Astrocyte of the spinal cord (primary cell): ENCODE data around the gene GRM2.

Source experiments
- DNase-seq: peaks from one replicate; pipeline ENCODE4 v3.0.0; 2011; ENCODE audit warnings: low read depth, low spot score
- H3K4me3 ChIP-seq: 2 replicates; pipeline ENCODE4 v1.5.1; 2011; ENCODE audit warnings: low read depth, mild to moderate bottlenecking, low read length, moderate library complexity
- in situ Hi-C: cut with HindIII; loops from 2 replicates; pipeline ENCODE4 v1.10.0; 2017; ENCODE audit warnings: low sequenced_read_pairs
- TF ChIP-seq, protein P1 (sequence below): IDR thresholded peaks from 2 replicates; pipeline ENCODE4 v1.5.1; 2012; ENCODE audit warnings: low read depth, mild to moderate bottlenecking, low read length, inconsistent platforms

GRM2 gene

DNA sequence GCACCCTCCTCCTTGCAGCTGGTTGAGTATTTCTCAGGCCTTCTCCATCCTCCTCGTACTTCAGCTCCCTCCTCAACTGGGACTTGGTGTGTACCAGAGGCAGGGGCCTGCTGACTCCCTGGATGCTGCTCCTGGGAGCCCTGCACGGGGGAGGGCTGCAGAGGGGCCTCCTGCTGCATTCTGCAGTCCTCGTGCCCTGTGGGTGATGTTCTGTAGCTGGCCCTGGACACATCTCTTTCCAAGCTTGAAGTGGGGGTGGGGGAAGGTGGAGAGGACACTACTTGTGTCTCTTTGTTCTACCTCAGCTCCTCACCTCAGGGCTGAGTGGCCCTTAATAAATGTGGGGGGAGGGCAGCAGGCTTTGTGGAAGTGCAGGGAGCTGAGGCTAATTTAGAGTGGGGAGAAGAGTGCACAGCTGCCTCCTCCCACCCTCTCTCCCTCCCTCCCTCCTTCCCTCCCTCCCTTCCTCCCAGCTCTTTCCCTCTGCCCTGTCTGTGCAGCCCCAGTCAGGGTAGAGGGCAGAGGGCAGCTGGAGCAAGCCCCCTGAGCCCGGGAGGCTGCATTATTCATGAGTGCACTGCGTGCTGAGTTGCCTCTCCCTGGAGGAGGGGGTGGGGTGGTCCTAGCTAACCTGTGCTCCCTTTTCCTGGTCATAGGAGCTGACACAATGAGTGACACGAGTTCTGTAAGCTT, 3.7 kb upstream of the GRM2 start:
- TF ChIP-seq, protein P1, sequence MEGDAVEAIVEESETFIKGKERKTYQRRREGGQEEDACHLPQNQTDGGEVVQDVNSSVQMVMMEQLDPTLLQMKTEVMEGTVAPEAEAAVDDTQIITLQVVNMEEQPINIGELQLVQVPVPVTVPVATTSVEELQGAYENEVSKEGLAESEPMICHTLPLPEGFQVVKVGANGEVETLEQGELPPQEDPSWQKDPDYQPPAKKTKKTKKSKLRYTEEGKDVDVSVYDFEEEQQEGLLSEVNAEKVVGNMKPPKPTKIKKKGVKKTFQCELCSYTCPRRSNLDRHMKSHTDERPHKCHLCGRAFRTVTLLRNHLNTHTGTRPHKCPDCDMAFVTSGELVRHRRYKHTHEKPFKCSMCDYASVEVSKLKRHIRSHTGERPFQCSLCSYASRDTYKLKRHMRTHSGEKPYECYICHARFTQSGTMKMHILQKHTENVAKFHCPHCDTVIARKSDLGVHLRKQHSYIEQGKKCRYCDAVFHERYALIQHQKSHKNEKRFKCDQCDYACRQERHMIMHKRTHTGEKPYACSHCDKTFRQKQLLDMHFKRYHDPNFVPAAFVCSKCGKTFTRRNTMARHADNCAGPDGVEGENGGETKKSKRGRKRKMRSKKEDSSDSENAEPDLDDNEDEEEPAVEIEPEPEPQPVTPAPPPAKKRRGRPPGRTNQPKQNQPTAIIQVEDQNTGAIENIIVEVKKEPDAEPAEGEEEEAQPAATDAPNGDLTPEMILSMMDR = no peak
- H3K4me3 ChIP-seq = no peak overlapping the region
- DNase-seq = no peak
- in situ Hi-C loops = no loop called here

DNA sequence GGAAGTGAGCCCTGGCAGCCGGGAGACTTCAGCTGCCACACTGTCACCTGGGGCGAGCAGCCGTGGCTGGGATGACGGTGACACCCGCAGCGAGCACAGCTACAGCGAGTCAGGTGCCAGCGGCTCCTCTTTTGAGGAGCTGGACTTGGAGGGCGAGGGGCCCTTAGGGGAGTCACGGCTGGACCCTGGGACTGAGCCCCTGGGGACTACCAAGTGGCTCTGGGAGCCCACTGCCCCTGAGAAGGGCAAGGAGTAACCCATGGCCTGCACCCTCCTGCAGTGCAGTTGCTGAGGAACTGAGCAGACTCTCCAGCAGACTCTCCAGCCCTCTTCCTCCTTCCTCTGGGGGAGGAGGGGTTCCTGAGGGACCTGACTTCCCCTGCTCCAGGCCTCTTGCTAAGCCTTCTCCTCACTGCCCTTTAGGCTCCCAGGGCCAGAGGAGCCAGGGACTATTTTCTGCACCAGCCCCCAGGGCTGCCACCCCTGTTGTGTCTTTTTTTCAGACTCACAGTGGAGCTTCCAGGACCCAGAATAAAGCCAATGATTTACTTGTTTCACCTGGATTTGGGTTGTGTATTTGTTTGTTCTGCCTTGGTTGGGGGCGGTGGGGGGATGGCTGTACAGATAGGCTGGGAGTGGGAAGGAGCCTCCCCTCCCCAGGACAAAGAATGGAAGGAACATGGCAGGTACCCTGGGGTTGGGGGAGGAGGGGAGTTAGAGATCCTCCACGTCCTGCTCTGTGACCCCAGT, 2.9 kb upstream of the GRM2 start:
- in situ Hi-C loops = no loop called here
- no peak overlapping the region for H3K4me3 ChIP-seq
- TF ChIP-seq, protein P1 = no peak
- DNase-seq = no peak

DNA sequence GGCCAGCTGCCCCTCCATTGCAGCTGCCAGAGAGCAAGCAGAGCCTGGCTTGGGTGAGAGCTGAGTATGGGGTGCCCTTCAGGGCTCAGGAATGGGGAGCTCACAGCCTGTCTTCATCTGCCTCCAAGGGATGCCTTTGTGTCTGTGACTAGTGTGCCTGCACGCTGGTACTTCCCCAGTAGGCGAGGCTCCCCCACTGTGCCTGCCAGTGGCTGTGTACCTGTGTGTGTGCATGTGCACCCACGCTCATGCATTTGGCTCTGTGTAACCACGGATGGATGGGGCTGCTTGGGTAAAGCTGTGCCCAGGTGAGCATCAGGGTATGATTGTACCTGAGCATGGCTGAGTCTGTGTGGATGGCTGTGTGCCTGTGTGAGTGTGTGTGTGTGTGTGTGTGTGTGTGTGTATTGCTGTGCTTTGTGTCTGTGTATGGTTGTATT, 2.3 kb upstream of the GRM2 start:
- no peak for DNase-seq
- no peak overlapping the region for H3K4me3 ChIP-seq
- TF ChIP-seq, protein P1 = no peak
- in situ Hi-C loops = no loop called here

DNA sequence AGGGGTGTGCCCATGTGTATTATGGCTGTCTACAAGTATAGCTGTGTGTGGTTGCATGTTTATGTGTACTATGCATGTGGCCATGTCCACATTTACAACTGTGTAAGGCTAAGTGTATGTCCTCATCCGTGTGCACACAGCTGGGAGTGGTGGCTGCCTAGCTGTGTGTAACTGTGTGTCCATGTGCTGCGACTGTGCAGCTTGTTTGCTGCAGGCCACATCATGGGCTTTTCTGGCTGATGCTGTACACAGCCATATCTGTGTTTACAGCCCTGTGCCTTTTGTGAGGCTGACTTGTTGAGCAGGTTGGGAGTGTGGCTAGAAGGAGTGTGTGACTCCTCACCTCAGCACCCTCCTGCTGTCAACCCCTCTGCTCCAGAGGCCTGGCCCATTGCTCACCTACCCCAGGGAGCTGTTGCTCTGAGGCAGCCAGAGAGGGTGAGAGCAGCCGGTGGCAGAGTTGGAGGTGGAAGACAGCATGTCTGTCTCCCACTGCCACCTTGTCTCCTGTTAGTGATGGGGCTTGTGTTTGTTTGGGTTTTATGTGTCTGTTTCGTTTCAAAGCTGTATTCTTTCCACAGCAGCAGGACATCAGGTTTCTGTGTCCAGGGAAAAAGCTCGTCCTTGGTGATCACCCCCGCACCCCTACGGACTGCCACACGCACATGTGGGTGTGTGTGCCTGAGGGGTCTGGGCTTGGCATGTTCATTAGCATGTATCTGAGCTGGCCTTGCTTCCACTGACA, 1.4 kb upstream of the GRM2 start:
- no peak for DNase-seq
- TF ChIP-seq, protein P1 = no peak
- no peak overlapping the region for H3K4me3 ChIP-seq
- in situ Hi-C loops = no loop called here

DNA sequence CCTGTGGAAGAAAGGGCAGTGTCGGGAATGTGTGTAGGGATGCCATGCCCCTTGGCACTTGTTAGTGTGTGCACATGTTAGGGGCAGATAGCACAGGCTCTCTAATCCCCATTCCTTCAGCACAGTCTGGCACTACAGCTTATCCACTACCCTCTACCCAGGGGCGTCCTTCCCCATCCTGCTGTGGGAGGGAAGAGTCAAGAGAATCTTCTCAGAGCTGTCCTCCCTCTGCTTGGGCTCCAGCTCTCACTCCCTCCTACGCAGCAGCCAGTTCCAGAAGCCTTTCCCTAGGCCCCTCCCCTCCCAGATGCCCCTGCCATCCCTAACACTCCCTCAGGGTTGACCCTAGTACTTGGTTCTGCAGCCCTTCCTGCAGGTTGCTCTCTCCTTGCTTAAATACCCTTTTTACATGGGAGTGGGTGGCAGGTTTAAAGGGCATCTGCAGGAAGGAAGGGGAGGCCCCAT, 815 bp upstream of the GRM2 start:
- in situ Hi-C loops = no loop called here
- TF ChIP-seq, protein P1 = no peak
- DNase-seq = no peak
- no peak overlapping the region for H3K4me3 ChIP-seq

DNA sequence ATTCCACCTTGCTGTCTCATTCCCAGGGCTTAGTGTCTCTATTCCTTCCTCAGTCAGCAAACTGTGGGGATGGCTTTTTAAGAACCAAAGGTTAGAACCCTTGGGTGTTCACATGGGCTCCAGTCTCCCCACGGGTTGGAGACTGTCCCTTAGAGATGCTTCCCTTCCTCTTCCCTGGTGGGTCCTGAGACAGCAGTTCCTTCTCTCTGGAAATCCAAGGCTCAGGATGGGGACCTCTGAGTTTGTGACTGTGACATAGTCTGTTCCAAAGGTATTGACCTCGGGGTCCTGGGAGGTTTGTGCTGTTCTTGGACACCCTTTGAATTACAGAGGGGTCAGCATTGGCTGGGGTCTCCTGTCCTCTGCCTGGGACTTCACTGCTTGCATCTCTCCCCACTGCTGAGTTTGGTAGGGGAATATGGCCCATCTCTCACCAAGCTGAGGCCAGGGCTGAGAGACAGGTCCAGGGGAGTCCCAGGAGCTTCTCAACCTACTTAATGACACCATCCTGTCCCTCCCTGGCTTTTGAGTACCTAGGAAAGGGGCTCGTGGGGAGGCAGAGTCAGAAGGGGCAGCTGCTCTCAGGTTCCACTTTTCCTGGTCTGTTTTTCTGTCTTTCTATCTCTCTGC, 1.5 kb downstream of the GRM2 start:
- TF ChIP-seq, protein P1 = no peak
- DNase-seq = no peak
- in situ Hi-C loops = no loop called here
- no peak overlapping the region for H3K4me3 ChIP-seq
